Neuronal stem cell (in vitro differentiated cells): ENCODE data around the gene CLK3.
A peak's percentile ranks its signal among the peaks of the same experiment; 100 is the strongest.

Experiments
- DNase-seq: peaks from one replicate; pipeline ENCODE4 v3.0.0-alpha.2; 2013; ENCODE audit warnings: low spot score
- H2AFZ ChIP-seq: one replicate; pipeline ENCODE4 v1.6.1; 2013; ENCODE audit warnings: mild to moderate bottlenecking, low read length, inconsistent platforms
- H2AK5ac ChIP-seq: 2 replicates; pipeline ENCODE4 v1.6.1; 2013; ENCODE audit warnings: low read depth, mild to moderate bottlenecking, inconsistent platforms, low read length, moderate library complexity, mixed read lengths
- H2BK120ac ChIP-seq: 2 replicates; pipeline ENCODE4 v1.6.1; 2013; ENCODE audit warnings: low read depth, mild to moderate bottlenecking, inconsistent platforms, low read length, moderate library complexity, mixed read lengths
- H2BK12ac ChIP-seq: one replicate; pipeline ENCODE4 v1.6.1; 2013; ENCODE audit warnings: low read length, inconsistent platforms
- H2BK15ac ChIP-seq: 2 replicates; pipeline ENCODE4 v1.6.1; 2013; ENCODE audit warnings: mild to moderate bottlenecking, low read length, inconsistent platforms, mixed read lengths
- H2BK5ac ChIP-seq: one replicate; pipeline ENCODE4 v1.6.1; 2013; ENCODE audit warnings: inconsistent platforms, mild to moderate bottlenecking, low read length, moderate library complexity
- H3K14ac ChIP-seq: one replicate; pipeline ENCODE4 v1.6.1; 2013; ENCODE audit warnings: low read length, inconsistent platforms
- H3K18ac ChIP-seq: 2 replicates; pipeline ENCODE4 v1.6.1; 2013; ENCODE audit warnings: low read length, inconsistent platforms
- H3K23ac ChIP-seq: 2 replicates; pipeline ENCODE4 v1.6.1; 2013; ENCODE audit warnings: low read depth, mild to moderate bottlenecking, mixed read lengths, low read length, inconsistent platforms; ENCODE audit not compliant: poor library complexity
- H3K27ac ChIP-seq: replicated peaks from 3 replicates; pipeline ENCODE4 v1.5.1; 2013; ENCODE audit warnings: low read length, inconsistent platforms
- H3K27me3 ChIP-seq, 3 experiments: 2 replicates each; pipeline ENCODE4 v1.6.1; 2013; ENCODE audit warnings: low read length in 3 of 3, mild to moderate bottlenecking in 2 of 3, inconsistent platforms in 1 of 3, low read depth in 1 of 3, mixed read lengths in 1 of 3, moderate library complexity in 1 of 3; ENCODE audit not compliant: control insufficient read depth in 3 of 3, insufficient read depth in 3 of 3
- H3K36me3 ChIP-seq, 2 donors: replicated peaks in 1 of 2; 2 replicates each; pipeline ENCODE4 v1.6.1; 2013; ENCODE audit warnings: low read length in 2 of 2; ENCODE audit not compliant: control insufficient read depth in 2 of 2, insufficient read depth in 2 of 2
- H3K4ac ChIP-seq: 2 replicates; pipeline ENCODE4 v1.6.1; 2013; ENCODE audit warnings: inconsistent platforms, mild to moderate bottlenecking, low read length, moderate library complexity
- H3K4me1 ChIP-seq, 2 donors: 1 replicate in 1 of 2; 2 replicates in 1 of 2; pipeline ENCODE4 v1.6.1; 2013; ENCODE audit warnings: low read length in 2 of 2, low read depth in 1 of 2; ENCODE audit not compliant: control insufficient read depth in 2 of 2, insufficient read depth in 1 of 2
- H3K4me2 ChIP-seq: one replicate; pipeline ENCODE4 v1.6.1; 2013; ENCODE audit warnings: mild to moderate bottlenecking, low read length, inconsistent platforms; ENCODE audit not compliant: insufficient read depth, poor library complexity, severe bottlenecking
- H3K4me3 ChIP-seq, 2 donors: 2 replicates each; pipeline ENCODE4 v1.5.1; 2013; ENCODE audit warnings: low read length in 2 of 2, mild to moderate bottlenecking in 2 of 2, inconsistent platforms in 1 of 2, moderate library complexity in 1 of 2
- H3K79me1 ChIP-seq: one replicate; pipeline ENCODE4 v1.6.1; 2013; ENCODE audit warnings: low read depth, mild to moderate bottlenecking, inconsistent platforms, low read length, moderate library complexity
- H3K9ac ChIP-seq: one replicate; pipeline ENCODE4 v1.6.1; 2013; ENCODE audit warnings: mild to moderate bottlenecking, low read depth, low read length, inconsistent platforms; ENCODE audit not compliant: poor library complexity
- H3K9me3 ChIP-seq, 2 donors: replicated peaks in 1 of 2; 2 replicates each; pipeline versions ENCODE3 to v1.6.1; 2013; ENCODE audit warnings: low read length in 2 of 2, mild to moderate bottlenecking in 2 of 2, inconsistent platforms in 1 of 2, low read depth in 1 of 2, mixed read lengths in 1 of 2, moderate library complexity in 1 of 2; ENCODE audit not compliant: control insufficient read depth in 2 of 2, insufficient read depth in 1 of 2
- H4K8ac ChIP-seq: one replicate; pipeline ENCODE4 v1.6.1; 2013; ENCODE audit warnings: low read depth, mild to moderate bottlenecking, inconsistent platforms, low read length, moderate library complexity
- H4K91ac ChIP-seq: one replicate; pipeline ENCODE4 v1.6.1; 2013; ENCODE audit warnings: low read length, low read depth, mild to moderate bottlenecking, inconsistent platforms; ENCODE audit not compliant: poor library complexity
- WGBS, 2 donors: extraction: QIAGEN DNeasy Blood & Tissue Kit; methylation state at CpG; one replicate each; pipeline ENCODE4 v1.1.7; 2013; ENCODE audit warnings: missing lambda C conversion rate in 2 of 2, mixed read lengths in 1 of 2; ENCODE audit not compliant: insufficient read length in 2 of 2, insufficient replicate concordance in 1 of 2; ENCODE audit errors: extremely low coverage in 2 of 2; 5-methylcytosine and 5-hydroxymethylcytosine counted together

The CLK3 gene

GRCh38 chr15:74573987-74574386 lies 41.6 kb upstream of the CLK3 start:
- Histone ChIP-seq H3K23ac (no peak overlapping the region), H2BK12ac (no peak overlapping the region), H4K8ac (no peak overlapping the region), H3K79me1 (peaks cover 4% of the 10 kb centered on the region), H3K36me3 (peaks cover 41 to 97% of the 10 kb centered on the region in 2 donors), H3K27ac (no peak overlapping the region), H3K18ac (no peak overlapping the region), H2BK120ac (no peak overlapping the region), H2AFZ (no peak overlapping the region), H3K4ac (no peak overlapping the region), H3K4me2 (no peak overlapping the region), H3K27me3 (no peaks in the 10 kb centered on the region), H3K4me1 (no peaks in the 10 kb centered on the region), H2BK5ac (no peak overlapping the region), H2BK15ac (no peak overlapping the region), H3K9ac (no peak overlapping the region), H3K4me3 (no peak overlapping the region), H2AK5ac (no peak overlapping the region), H3K14ac (no peak overlapping the region), H3K9me3 (no peaks in the 10 kb centered on the region), H4K91ac (no peak overlapping the region)
- no peak for DNase-seq
- WGBS, 2 donors = no CpG with 5 or more reads among the region's 4 CpGs

- Histone ChIP-seq H2BK15ac (no peak overlapping the region), H3K18ac (no peak overlapping the region), H3K9ac (no peak overlapping the region), H3K23ac (no peak overlapping the region), H4K8ac (no peak overlapping the region), H3K4me3 (no peak overlapping the region), H3K27ac (no peak overlapping the region), H3K4me1 (no peaks in the 10 kb centered on the region), H3K27me3 (no peaks in the 10 kb centered on the region), H2AK5ac (no peak overlapping the region), H4K91ac (no peak overlapping the region), H2BK120ac (no peak overlapping the region), H3K4ac (no peak overlapping the region), H3K79me1 (peaks cover 8% of the 10 kb centered on the region), H3K4me2 (no peak overlapping the region), H3K9me3 (no peaks in the 10 kb centered on the region), H2BK5ac (no peak overlapping the region), H2AFZ (no peak overlapping the region), H3K14ac (no peak overlapping the region), H2BK12ac (no peak overlapping the region), H3K36me3 (peaks cover 32 to 97% of the 10 kb centered on the region in 2 donors)
- no CpG with 5 or more reads among the region's 3 CpGs for WGBS, 2 donors
- no peak for DNase-seq
Observed at GRCh38 chr15:74578496-74578994, 37.1 kb upstream of the CLK3 start.

GRCh38 chr15:74579001-74579400 lies 36.6 kb upstream of the CLK3 start:
- Histone ChIP-seq H2BK12ac (no peak overlapping the region), H4K8ac (no peak overlapping the region), H2AFZ (no peak overlapping the region), H3K9ac (no peak overlapping the region), H2AK5ac (no peak overlapping the region), H2BK15ac (no peak overlapping the region), H3K79me1 (peaks cover 8% of the 10 kb centered on the region), H3K27ac (no peak overlapping the region), H3K27me3 (no peaks in the 10 kb centered on the region), H3K23ac (no peak overlapping the region), H3K4me3 (peak overlapping the region in 1 of 2 donors; percentile 57), H3K4me1 (peaks cover 0 to 2% of the 10 kb centered on the region in 2 donors), H3K4ac (no peak overlapping the region), H3K18ac (no peak overlapping the region), H3K36me3 (peaks cover 31 to 97% of the 10 kb centered on the region in 2 donors), H2BK5ac (no peak overlapping the region), H4K91ac (no peak overlapping the region), H2BK120ac (no peak overlapping the region), H3K4me2 (no peak overlapping the region), H3K14ac (no peak overlapping the region), H3K9me3 (no peaks in the 10 kb centered on the region)
- WGBS, 2 donors = no CpG with 5 or more reads among the region's 9 CpGs
- no peak for DNase-seq

GRCh38 chr15:74580538-74581350 lies 34.9 kb upstream of the CLK3 start:
- no peak overlapping the region for H2BK120ac ChIP-seq
- no peak overlapping the region for H3K4me2 ChIP-seq
- H3K23ac ChIP-seq = no peak overlapping the region
- no peak overlapping the region for H3K4me3 ChIP-seq
- peaks cover 0 to 13% of the 10 kb centered on the region in 2 donors for H3K4me1 ChIP-seq
- H2BK12ac ChIP-seq = no peak overlapping the region
- WGBS, 2 donors = no CpG with 5 or more reads among the region's 7 CpGs
- H3K79me1 ChIP-seq = peaks cover 8% of the 10 kb centered on the region
- no peak overlapping the region for H3K27ac ChIP-seq
- H2AFZ ChIP-seq = no peak overlapping the region
- peaks cover 22 to 97% of the 10 kb centered on the region in 2 donors for H3K36me3 ChIP-seq
- H4K8ac ChIP-seq = no peak overlapping the region
- H3K9ac ChIP-seq = no peak overlapping the region
- no peaks in the 10 kb centered on the region for H3K9me3 ChIP-seq
- no peaks in the 10 kb centered on the region for H3K27me3 ChIP-seq
- no peak overlapping the region for H3K4ac ChIP-seq
- H4K91ac ChIP-seq = no peak overlapping the region
- H3K18ac ChIP-seq = no peak overlapping the region
- H2AK5ac ChIP-seq = no peak overlapping the region
- H2BK15ac ChIP-seq = no peak overlapping the region
- H2BK5ac ChIP-seq = no peak overlapping the region
- H3K14ac ChIP-seq = no peak overlapping the region
- no peak for DNase-seq
